CD4-positive, alpha-beta T cell treated with Interleukin-6 at 100 ng/mL for 8 hours (primary cell): ENCODE data around the gene SSTR3.

ENCODE experiments used
- DNase-seq: peaks from one replicate; pipeline ENCODE4 v3.0.0-alpha.2; 2020; ENCODE audit warnings: mixed read lengths, low spot score

The SSTR3 gene

GRCh38 chr22:37167176-37167980, 44.9 kb downstream of the SSTR3 start:
- no peak for DNase-seq

GRCh38 chr22:37166675-37167066, 45.6 kb downstream of the SSTR3 start:
- peak; percentile 80 for DNase-seq

- DNase-seq: peak; percentile 37
These were observed 46.2 kb downstream of the SSTR3 start for GRCh38 chr22:37165940-37166674.

- no peak for DNase-seq
These were observed 47.2 kb downstream of the SSTR3 start for GRCh38 chr22:37165066-37165465.

GRCh38 chr22:37164505-37164887, 47.8 kb downstream of the SSTR3 start:
- DNase-seq: no peak

- DNase-seq: no peak
These were observed 48.4 kb downstream of the SSTR3 start for GRCh38 chr22:37163575-37164504.

GRCh38 chr22:37163096-37163489, 49.2 kb downstream of the SSTR3 start:
- no peak for DNase-seq

- peak; percentile 76 for DNase-seq
These were observed 49.8 kb downstream of the SSTR3 start for GRCh38 chr22:37162221-37163095.

- no peak for DNase-seq
These were observed 50.8 kb downstream of the SSTR3 start for GRCh38 chr22:37161443-37161842.

- no peak for DNase-seq
These were observed 52.2 kb downstream of the SSTR3 start for GRCh38 chr22:37160027-37160426.

- no peak for DNase-seq
These were observed 53.4 kb downstream of the SSTR3 start for GRCh38 chr22:37158963-37159290.

GRCh38 chr22:37157516-37158285, 54.6 kb downstream of the SSTR3 start:
- DNase-seq: no peak

- DNase-seq: no peak
These were observed 55.4 kb downstream of the SSTR3 start for GRCh38 chr22:37156686-37157435.

- no peak for DNase-seq
These were observed 56.3 kb downstream of the SSTR3 start for GRCh38 chr22:37155971-37156370.

GRCh38 chr22:37154925-37155712, 57.2 kb downstream of the SSTR3 start:
- DNase-seq: no peak
